AG20443 (cell line): Measurements from ENCODE around the gene CORO1A.
"Not testable (repeated sequence)": the region's sequence is repeated elsewhere in the genome, so short reads cannot be mapped to it uniquely, and the experiment has no call there.

Experiments
- DNase-seq: peaks from one replicate; pipeline ENCODE4 v3.0.0; 2012; ENCODE audit warnings: low spot score, mixed read lengths

The CORO1A gene

GRCh38 chr16:30183233-30184095 is at the start of gene CORO1A:
TSS of gene CORO1A (plus strand) at chr16:30183602. CDS start at chr16:30185210, 1,608 bp downstream.
- peak; percentile 96 for DNase-seq

GRCh38 chr16:30136971-30137605 is 46.3 kb upstream of the CORO1A start:
- no peak for DNase-seq

GRCh38 chr16:30137897-30138296 is 45.5 kb upstream of the CORO1A start:
- DNase-seq = no peak

GRCh38 chr16:30139583-30140481 is 43.6 kb upstream of the CORO1A start:
- no peak for DNase-seq

- DNase-seq = no peak
Measured at GRCh38 chr16:30141750-30142149, 41.7 kb upstream of the CORO1A start.

GRCh38 chr16:30142672-30143346 is 40.6 kb upstream of the CORO1A start:
- DNase-seq = no peak

- no peak for DNase-seq
Measured at GRCh38 chr16:30143347-30143702, 40.1 kb upstream of the CORO1A start.

GRCh38 chr16:30144017-30144416 is 39.4 kb upstream of the CORO1A start:
- DNase-seq = no peak

- no peak for DNase-seq
Measured at GRCh38 chr16:30144917-30145316, 38.5 kb upstream of the CORO1A start.

- DNase-seq = no peak
Measured at GRCh38 chr16:30145657-30146056, 37.7 kb upstream of the CORO1A start.

- no peak for DNase-seq
Measured at GRCh38 chr16:30147843-30148510, 35.4 kb upstream of the CORO1A start.

GRCh38 chr16:30149250-30149930 is 34.0 kb upstream of the CORO1A start:
- no peak for DNase-seq

GRCh38 chr16:30151091-30151490 is 32.3 kb upstream of the CORO1A start:
- DNase-seq = no peak

GRCh38 chr16:30152517-30152916 is 30.9 kb upstream of the CORO1A start:
- DNase-seq = no peak

- no peak for DNase-seq
Measured at GRCh38 chr16:30155188-30155587, 28.2 kb upstream of the CORO1A start.

- no peak for DNase-seq
Measured at GRCh38 chr16:30157214-30157613, 26.2 kb upstream of the CORO1A start.

- no peak for DNase-seq
Measured at GRCh38 chr16:30163538-30163937, 19.9 kb upstream of the CORO1A start.

GRCh38 chr16:30166202-30166902 is 17.1 kb upstream of the CORO1A start:
- DNase-seq = no peak

GRCh38 chr16:30168746-30169145 is 14.7 kb upstream of the CORO1A start:
- not testable (repeated sequence) for DNase-seq

- not testable (repeated sequence) for DNase-seq
Measured at GRCh38 chr16:30169416-30169815, 14.0 kb upstream of the CORO1A start.
